SK-N-SH (cell line): Measurements from ENCODE around the gene MCF2L2. TPM values are rescaled to one million over a fixed set of nuclear protein-coding genes. Genes with fewer than 3 reads are reported as not detected.
A peak's percentile ranks its signal among the peaks of the same experiment; 100 is the strongest.

ENCODE experiments used
- CTCF ChIA-PET: fragments of 300-600, 350-600 bp; formaldehyde crosslinking; extraction: SDS; loops from one replicate; lab custom pipeline; 2021; lab: Yijun Ruan, JAX
- POLR2A ChIA-PET: fragments of 350-600 bp; sonication (Branson Sonifier 250); formaldehyde crosslinking; extraction: SDS; loops from one replicate; lab custom pipeline; 2020; ENCODE audit warnings: antibody characterized with exemption, inconsistent platforms; lab: Yijun Ruan, JAX
- DNase-seq: peaks from one replicate; pipeline ENCODE4 v3.0.0; 2012
- H2AFZ ChIP-seq: fragments of 200-600 bp; sonication (generic); 2 replicates; pipeline ENCODE4 v1.8.1; 2016; ENCODE audit warnings: antibody characterized with exemption, mild to moderate bottlenecking, low read depth
- H3F3A ChIP-seq: fragments of 200-600 bp; sonication (generic); replicated peaks from 2 replicates; pipeline ENCODE3; 2016; ENCODE audit warnings: antibody characterized with exemption, mild to moderate bottlenecking; ENCODE audit not compliant: insufficient read depth
- H3K27ac ChIP-seq, 2 experiments: fragments of 200-500 bp in 1 of 2; fragments of 200-600 bp in 1 of 2; sonication (Bioruptor generic) in 1 of 2; sonication (generic), shearing (Covaris generic) in 1 of 2; 2 replicates each; pipeline versions ENCODE4 v1.5.1 to v1.6.1; 2014 to 2016; ENCODE audit warnings: low read depth in 2 of 2, inconsistent platforms in 1 of 2, low read length in 1 of 2, mild to moderate bottlenecking in 1 of 2, mixed read lengths in 1 of 2
- H3K27me3 ChIP-seq: fragments of 200-600 bp; sonication (generic), shearing (Covaris generic); 2 replicates; pipeline ENCODE4 v1.6.1; 2016; ENCODE audit warnings: mixed run types; ENCODE audit not compliant: insufficient read depth
- H3K36me3 ChIP-seq, 2 experiments: fragments of 200-500 bp in 1 of 2; fragments of 200-600 bp in 1 of 2; sonication (Bioruptor generic) in 1 of 2; sonication (generic) in 1 of 2; replicated peaks in 1 of 2; 2 replicates each; pipeline versions ENCODE3 to v1.5.1; 2014 to 2016; ENCODE audit warnings: low read length in 1 of 2, mild to moderate bottlenecking in 1 of 2; ENCODE audit not compliant: insufficient read depth in 2 of 2, control insufficient read depth in 1 of 2
- H3K4me1 ChIP-seq, 2 experiments: fragments of 200-500 bp in 1 of 2; fragments of 200-600 bp in 1 of 2; sonication (Bioruptor generic) in 1 of 2; sonication (generic), shearing (Covaris generic) in 1 of 2; 2 replicates each; pipeline versions ENCODE4 v1.5.1 to v1.6.1; 2014 to 2016; ENCODE audit warnings: low read depth in 1 of 2, low read length in 1 of 2, mixed run types in 1 of 2; ENCODE audit not compliant: insufficient read depth in 2 of 2, control insufficient read depth in 1 of 2
- H3K4me2 ChIP-seq: fragments of 200-600 bp; sonication (generic), shearing (Covaris generic); 2 replicates; pipeline ENCODE4 v1.6.1; 2017; ENCODE audit warnings: mixed run types
- H3K4me3 ChIP-seq, 2 experiments: fragments of 200-500 bp in 1 of 2; fragments of 200-600 bp in 1 of 2; sonication (Bioruptor generic) in 1 of 2; sonication (generic), shearing (Covaris generic) in 1 of 2; 2 replicates each; pipeline versions ENCODE4 v1.5.1 to v1.8.1; 2014 to 2016; ENCODE audit warnings: low read depth in 2 of 2, inconsistent platforms in 1 of 2, low read length in 1 of 2, mild to moderate bottlenecking in 1 of 2, mixed read lengths in 1 of 2, moderate library complexity in 1 of 2
- H3K79me2 ChIP-seq: fragments of 200-600 bp; sonication (generic); 2 replicates; pipeline ENCODE4 v1.8.1; 2017; ENCODE audit warnings: mild to moderate bottlenecking; ENCODE audit not compliant: insufficient read depth
- H3K9ac ChIP-seq: fragments of 200-600 bp; sonication (generic); 2 replicates; pipeline ENCODE4 v1.6.1; 2017; ENCODE audit warnings: mixed run types
- H3K9me2 ChIP-seq: fragments of 200-600 bp; sonication (generic); 2 replicates; pipeline ENCODE4 v1.6.1; 2017; ENCODE audit warnings: mixed run types
- H3K9me3 ChIP-seq: fragments of 200-600 bp; sonication (generic); 2 replicates; pipeline ENCODE4 v1.6.1; 2017; ENCODE audit warnings: mixed run types, mild to moderate bottlenecking, moderate library complexity
- H4K20me1 ChIP-seq: fragments of 200-600 bp; sonication (generic); 2 replicates; pipeline ENCODE4 v1.6.1; 2017; ENCODE audit warnings: mild to moderate bottlenecking, mixed run types; ENCODE audit not compliant: insufficient read depth
- FOSL2 ChIP-seq: IDR thresholded peaks from 2 replicates; pipeline ENCODE4 v1.4.0; 2012; ENCODE audit warnings: low read depth, mild to moderate bottlenecking, moderate library complexity, borderline replicate concordance
- MEF2A ChIP-seq: IDR thresholded peaks from 2 replicates; pipeline ENCODE4 v1.4.0; 2012; ENCODE audit warnings: low read depth, borderline replicate concordance
- SIN3A ChIP-seq: IDR thresholded peaks from 2 replicates; pipeline ENCODE4 v1.6.1; 2012; ENCODE audit warnings: low read depth, mild to moderate bottlenecking, low read length, moderate library complexity, borderline replicate concordance
- SMC3 ChIP-seq: IDR thresholded peaks from 2 replicates; pipeline ENCODE4 v1.6.1; 2012; ENCODE audit warnings: low read depth, low read length, improper control_type of control experiment
- TAF1 ChIP-seq: IDR thresholded peaks from 2 replicates; pipeline ENCODE4 v1.6.1; 2012; ENCODE audit warnings: low read depth, mild to moderate bottlenecking, low read length, moderate library complexity, borderline replicate concordance
- TCF12 ChIP-seq: IDR thresholded peaks from 2 replicates; pipeline ENCODE4 v1.4.0; 2012
- WGBS: methylation state at CpG from one replicate; pipeline ENCODE4 v1.1.6; 2017; ENCODE audit warnings: low lambda C conversion rate; 5-methylcytosine and 5-hydroxymethylcytosine counted together
- polyA plus RNA-seq, 3 experiments: library from polyadenylated mRNA; depleted of rRNA; stranded (reverse); fragments of >200 nt; gene quantifications; 2 replicates each; pipeline ENCODE4 v1.2.3, GENCODE V29; 2012
- TF ChIP-seq, protein P1 (sequence below): fragments of 150-350 bp; IDR thresholded peaks from 2 replicates; pipeline ENCODE4 v1.6.1; 2017; ENCODE audit warnings: antibody characterized with exemption, low read length, low read depth, borderline replicate concordance
- TF ChIP-seq, protein P2 (sequence below): IDR thresholded peaks from 2 replicates; pipeline ENCODE4 v1.6.1; 2012; ENCODE audit warnings: mild to moderate bottlenecking, low read depth, low read length, moderate library complexity
- TF ChIP-seq, protein P3 (sequence below): fragments of 200-600 bp; sonication (generic); IDR thresholded peaks from 2 replicates; pipeline ENCODE4 v1.6.1; 2017; ENCODE audit warnings: antibody characterized with exemption, mild to moderate bottlenecking, moderate library complexity

Gene MCF2L2
- polyA plus RNA-seq, 1 of the 3 experiments (the other 2 are of a cell fraction): 0.56 TPM

DNA sequence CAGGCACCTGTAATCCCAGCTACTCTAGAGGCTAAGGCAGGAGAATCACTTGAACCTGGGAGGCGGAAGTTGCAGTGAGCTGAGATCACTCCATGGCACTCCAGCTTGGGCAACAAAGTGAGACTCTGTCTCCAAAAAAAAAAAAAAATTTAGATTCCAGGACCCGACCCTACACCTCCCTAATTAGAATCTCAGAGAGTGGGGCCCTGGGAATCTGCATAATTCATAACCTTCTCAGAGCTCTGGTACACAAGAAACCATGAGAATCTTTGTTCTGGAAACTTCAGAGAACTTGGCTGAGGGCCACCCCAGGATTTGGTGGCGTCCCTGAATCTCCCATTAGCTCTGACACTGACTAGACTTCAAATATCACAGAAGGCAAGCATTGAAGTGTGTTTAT lies 143.8 kb downstream of the MCF2L2 start:
- H3K79me2 ChIP-seq: no peaks in the 10 kb centered on the region
- CTCF ChIA-PET: interaction anchor here (1.4 to 1.5 kb wide), 2 partner anchors 98 to 162 kb away, joined by 3 read pairs; no protein-coding TSS in a partner anchor
- H3K4me2 ChIP-seq: no peak overlapping the region
- TF ChIP-seq, protein P1, sequence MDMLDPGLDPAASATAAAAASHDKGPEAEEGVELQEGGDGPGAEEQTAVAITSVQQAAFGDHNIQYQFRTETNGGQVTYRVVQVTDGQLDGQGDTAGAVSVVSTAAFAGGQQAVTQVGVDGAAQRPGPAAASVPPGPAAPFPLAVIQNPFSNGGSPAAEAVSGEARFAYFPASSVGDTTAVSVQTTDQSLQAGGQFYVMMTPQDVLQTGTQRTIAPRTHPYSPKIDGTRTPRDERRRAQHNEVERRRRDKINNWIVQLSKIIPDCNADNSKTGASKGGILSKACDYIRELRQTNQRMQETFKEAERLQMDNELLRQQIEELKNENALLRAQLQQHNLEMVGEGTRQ: no peak
- TF ChIP-seq SIN3A (no peak), TAF1 (no peak)
- TF ChIP-seq, protein P2, sequence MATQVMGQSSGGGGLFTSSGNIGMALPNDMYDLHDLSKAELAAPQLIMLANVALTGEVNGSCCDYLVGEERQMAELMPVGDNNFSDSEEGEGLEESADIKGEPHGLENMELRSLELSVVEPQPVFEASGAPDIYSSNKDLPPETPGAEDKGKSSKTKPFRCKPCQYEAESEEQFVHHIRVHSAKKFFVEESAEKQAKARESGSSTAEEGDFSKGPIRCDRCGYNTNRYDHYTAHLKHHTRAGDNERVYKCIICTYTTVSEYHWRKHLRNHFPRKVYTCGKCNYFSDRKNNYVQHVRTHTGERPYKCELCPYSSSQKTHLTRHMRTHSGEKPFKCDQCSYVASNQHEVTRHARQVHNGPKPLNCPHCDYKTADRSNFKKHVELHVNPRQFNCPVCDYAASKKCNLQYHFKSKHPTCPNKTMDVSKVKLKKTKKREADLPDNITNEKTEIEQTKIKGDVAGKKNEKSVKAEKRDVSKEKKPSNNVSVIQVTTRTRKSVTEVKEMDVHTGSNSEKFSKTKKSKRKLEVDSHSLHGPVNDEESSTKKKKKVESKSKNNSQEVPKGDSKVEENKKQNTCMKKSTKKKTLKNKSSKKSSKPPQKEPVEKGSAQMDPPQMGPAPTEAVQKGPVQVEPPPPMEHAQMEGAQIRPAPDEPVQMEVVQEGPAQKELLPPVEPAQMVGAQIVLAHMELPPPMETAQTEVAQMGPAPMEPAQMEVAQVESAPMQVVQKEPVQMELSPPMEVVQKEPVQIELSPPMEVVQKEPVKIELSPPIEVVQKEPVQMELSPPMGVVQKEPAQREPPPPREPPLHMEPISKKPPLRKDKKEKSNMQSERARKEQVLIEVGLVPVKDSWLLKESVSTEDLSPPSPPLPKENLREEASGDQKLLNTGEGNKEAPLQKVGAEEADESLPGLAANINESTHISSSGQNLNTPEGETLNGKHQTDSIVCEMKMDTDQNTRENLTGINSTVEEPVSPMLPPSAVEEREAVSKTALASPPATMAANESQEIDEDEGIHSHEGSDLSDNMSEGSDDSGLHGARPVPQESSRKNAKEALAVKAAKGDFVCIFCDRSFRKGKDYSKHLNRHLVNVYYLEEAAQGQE: no peak
- H2AFZ ChIP-seq: no peak overlapping the region
- peaks cover 11 to 25% of the 10 kb centered on the region in 2 experiments for H3K4me1 ChIP-seq
- peak overlapping the region in 1 of 2 experiments; percentile 92; a peak in 2 of 4 replicates for H3K27ac ChIP-seq
- no peak overlapping the region for H3K4me3 ChIP-seq
- POLR2A ChIA-PET: no interaction called here
- H3K36me3 ChIP-seq: no peaks in the 10 kb centered on the region
- no peaks in the 10 kb centered on the region for H4K20me1 ChIP-seq
- DNase-seq: no peak
- H3K9me2 ChIP-seq: no peaks in the 10 kb centered on the region
- peaks cover 13% of the 10 kb centered on the region for H3F3A ChIP-seq
- H3K27me3 ChIP-seq: no peaks in the 10 kb centered on the region
- H3K9ac ChIP-seq: no peak overlapping the region
- H3K9me3 ChIP-seq: no peaks in the 10 kb centered on the region
- WGBS: 92% methylated on average over 3 of the region's 3 CpGs

DNA sequence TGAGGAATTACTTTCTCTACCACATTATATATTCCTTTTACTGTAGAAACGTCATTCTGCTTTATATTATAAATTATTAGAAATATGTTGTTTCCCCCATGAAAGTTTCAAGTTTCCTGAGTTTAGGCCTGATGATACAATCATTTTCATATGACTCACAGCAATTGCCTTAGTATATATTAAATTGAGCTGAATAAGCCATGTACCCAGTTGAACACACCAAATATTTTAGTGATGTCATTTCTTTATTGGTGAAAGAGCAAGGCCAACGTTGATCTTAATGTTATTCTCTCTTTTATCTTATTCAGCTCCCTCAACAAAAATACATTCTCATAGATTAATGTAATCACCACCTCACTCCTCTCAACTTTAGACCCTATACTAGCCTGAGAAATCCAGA lies 144.5 kb downstream of the MCF2L2 start:
- peak overlapping the region in 1 of 2 experiments; percentile 92; a peak in 1 of 4 replicates for H3K27ac ChIP-seq
- H3K4me1 ChIP-seq: peaks cover 11 to 25% of the 10 kb centered on the region in 2 experiments
- TF ChIP-seq, protein P3, sequence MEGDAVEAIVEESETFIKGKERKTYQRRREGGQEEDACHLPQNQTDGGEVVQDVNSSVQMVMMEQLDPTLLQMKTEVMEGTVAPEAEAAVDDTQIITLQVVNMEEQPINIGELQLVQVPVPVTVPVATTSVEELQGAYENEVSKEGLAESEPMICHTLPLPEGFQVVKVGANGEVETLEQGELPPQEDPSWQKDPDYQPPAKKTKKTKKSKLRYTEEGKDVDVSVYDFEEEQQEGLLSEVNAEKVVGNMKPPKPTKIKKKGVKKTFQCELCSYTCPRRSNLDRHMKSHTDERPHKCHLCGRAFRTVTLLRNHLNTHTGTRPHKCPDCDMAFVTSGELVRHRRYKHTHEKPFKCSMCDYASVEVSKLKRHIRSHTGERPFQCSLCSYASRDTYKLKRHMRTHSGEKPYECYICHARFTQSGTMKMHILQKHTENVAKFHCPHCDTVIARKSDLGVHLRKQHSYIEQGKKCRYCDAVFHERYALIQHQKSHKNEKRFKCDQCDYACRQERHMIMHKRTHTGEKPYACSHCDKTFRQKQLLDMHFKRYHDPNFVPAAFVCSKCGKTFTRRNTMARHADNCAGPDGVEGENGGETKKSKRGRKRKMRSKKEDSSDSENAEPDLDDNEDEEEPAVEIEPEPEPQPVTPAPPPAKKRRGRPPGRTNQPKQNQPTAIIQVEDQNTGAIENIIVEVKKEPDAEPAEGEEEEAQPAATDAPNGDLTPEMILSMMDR: no peak
- TF ChIP-seq SMC3 (no peak), TCF12 (0 out of 2 replicates have a peak, but pooled peaks have one; percentile 23), MEF2A (no peak), FOSL2 (peak; percentile 36; the same call in 1 of the 2 replicates)

More for the DNA sequence above, 144.5 kb downstream of the MCF2L2 start:
- Histone ChIP-seq H3K9ac (no peak overlapping the region), H3K79me2 (no peaks in the 10 kb centered on the region), H3K4me3 (no peak overlapping the region), H2AFZ (no peak overlapping the region), H3K36me3 (no peaks in the 10 kb centered on the region), H4K20me1 (no peaks in the 10 kb centered on the region), H3K27me3 (no peaks in the 10 kb centered on the region), H3K4me2 (no peak overlapping the region), H3K9me2 (no peaks in the 10 kb centered on the region), H3K9me3 (no peaks in the 10 kb centered on the region), H3F3A (peaks cover 18% of the 10 kb centered on the region)
- 19% methylated on average over 2 of the region's 2 CpGs for WGBS
- POLR2A ChIA-PET: no interaction called here
- DNase-seq: no peak
- CTCF ChIA-PET: interaction anchor here (1.5 kb wide), 1 partner anchor 161 kb away, joined by 3 read pairs; no protein-coding TSS in a partner anchor
